Keratinocyte (primary cell): ENCODE data around the gene OR1M1. TPM values are rescaled to one million over a fixed set of nuclear protein-coding genes. Genes with fewer than 3 reads are reported as not detected.

Source experiments
- DNase-seq: peaks from one replicate; pipeline ENCODE4 v3.0.0-alpha.2; 2011; ENCODE audit warnings: low read depth, missing footprints, low spot score
- FAIRE-seq: peaks from 2 replicates; lab custom pipeline; 2011; peaks lifted over from hg19 to GRCh38; lab: Jason Lieb, UNC
- H2AFZ ChIP-seq: 2 replicates; pipeline ENCODE4 v1.6.0; 2012; ENCODE audit warnings: low read length, control low read depth, inconsistent platforms; ENCODE audit not compliant: control insufficient read depth
- H3K27ac ChIP-seq: 2 replicates; pipeline ENCODE4 v1.5.1; 2011; ENCODE audit warnings: low read length; ENCODE audit not compliant: control insufficient read depth, insufficient read depth
- H3K27me3 ChIP-seq: 3 replicates; pipeline ENCODE4 v1.6.0; 2011; ENCODE audit warnings: low read length; ENCODE audit not compliant: control insufficient read depth, insufficient read depth; ENCODE audit errors: extremely low read depth
- H3K36me3 ChIP-seq, 2 experiments: 2 replicates in 1 of 2; 3 replicates in 1 of 2; pipeline ENCODE4 v1.5.1; 2011; ENCODE audit warnings: low read length in 2 of 2, mild to moderate bottlenecking in 1 of 2; ENCODE audit not compliant: control insufficient read depth in 2 of 2, insufficient read depth in 2 of 2; ENCODE audit errors: extremely low read depth in 1 of 2
- H3K4me1 ChIP-seq: 3 replicates; pipeline ENCODE4 v1.5.1; 2011; ENCODE audit warnings: low read length; ENCODE audit not compliant: control insufficient read depth, insufficient read depth; ENCODE audit errors: extremely low read depth
- H3K4me2 ChIP-seq: 3 replicates; pipeline ENCODE4 v1.6.0; 2011; ENCODE audit warnings: low read depth, low read length; ENCODE audit not compliant: control insufficient read depth, insufficient read depth; ENCODE audit errors: extremely low read depth
- H3K4me3 ChIP-seq, 3 experiments: fragments of 200-600 bp in 1 of 3; sonication (generic) in 1 of 3; 2 replicates in 2 of 3; 3 replicates in 1 of 3; pipeline ENCODE4 v1.5.1; 2011 to 2016; ENCODE audit warnings: low read length in 3 of 3, mild to moderate bottlenecking in 3 of 3, control low read depth in 2 of 3, inconsistent platforms in 1 of 3, low read depth in 1 of 3, mixed read lengths in 1 of 3, mixed run types in 1 of 3, moderate library complexity in 1 of 3; ENCODE audit not compliant: control insufficient read depth in 2 of 3, insufficient read depth in 2 of 3; ENCODE audit errors: extremely low read depth in 1 of 3
- H3K79me2 ChIP-seq: 2 replicates; pipeline ENCODE4 v1.6.0; 2012; ENCODE audit warnings: low read length; ENCODE audit not compliant: control insufficient read depth, insufficient read depth
- H3K9ac ChIP-seq: 3 replicates; pipeline ENCODE4 v1.6.0; 2011; ENCODE audit warnings: low read length; ENCODE audit not compliant: control insufficient read depth, insufficient read depth; ENCODE audit errors: extremely low read depth
- H3K9me1 ChIP-seq: 3 replicates; pipeline ENCODE4 v1.6.0; 2011; ENCODE audit warnings: low read length; ENCODE audit not compliant: control insufficient read depth, insufficient read depth; ENCODE audit errors: extremely low read depth
- H3K9me3 ChIP-seq: 2 replicates; pipeline ENCODE4 v1.5.1; 2012; ENCODE audit warnings: low read depth, low read length; ENCODE audit not compliant: control insufficient read depth
- H4K20me1 ChIP-seq: 3 replicates; pipeline ENCODE4 v1.6.0; 2011; ENCODE audit warnings: low read length; ENCODE audit not compliant: control insufficient read depth, insufficient read depth; ENCODE audit errors: extremely low read depth
- EZH2 ChIP-seq: IDR thresholded peaks from one replicate; pipeline ENCODE4 v1.6.1; 2012; ENCODE audit warnings: inconsistent platforms, mild to moderate bottlenecking, low read length, moderate library complexity
- dilution Hi-C: fragments of 300-500 bp; cut with MboI; formaldehyde crosslinking; loops from one replicate; pipeline ENCODE4 v1.7.0; 2020; ENCODE audit warnings: low sequenced_read_pairs; ENCODE audit not compliant: extremely low pct_ligation_motif_present
- polyA plus RNA-seq, 5 experiments: library from polyadenylated mRNA; depleted of rRNA in 3 of 5; stranded (reverse) in 3 of 5; stranded (forward) in 1 of 5; unstranded in 1 of 5; fragments of >200 nt; gene quantifications; 1 replicate in 1 of 5; 2 replicates in 3 of 5; 3 replicates in 1 of 5; pipeline versions ENCODE4 v1.2.1 to v1.2.3, GENCODE V29; 2011 to 2012; ENCODE audit warnings: missing spikeins in 2 of 5, low read depth in 1 of 5, low replicate concordance in 1 of 5
- small RNA-seq, 3 experiments: library from RNA; depleted of rRNA; stranded (forward); fragments of <200 nt; gene quantifications; one replicate each; pipeline ENCODE3, GENCODE V24; 2012; ENCODE audit warnings: low read depth in 3 of 3, low replicate concordance in 1 of 3; ENCODE audit not compliant: insufficient read length in 3 of 3
- TF ChIP-seq, protein P1 (sequence below), 3 experiments: IDR thresholded peaks in 1 of 3; conservative IDR thresholded peaks in 1 of 3; optimal IDR thresholded peaks in 1 of 3; 2 replicates in 2 of 3; 3 replicates in 1 of 3; pipeline versions ENCODE3 to v1.5.1; 2011; ENCODE audit warnings: low read length in 3 of 3, mild to moderate bottlenecking in 3 of 3, moderate library complexity in 2 of 3, control low read depth in 1 of 3, inconsistent platforms in 1 of 3; ENCODE audit not compliant: insufficient read depth in 2 of 3; ENCODE audit errors: extremely low read depth in 1 of 3

The OR1M1 gene
- polyA plus RNA-seq, 1 donor (not counting 4 experiments of a cell fraction or from before 2014, with no cell fraction given): not detected

DNA sequence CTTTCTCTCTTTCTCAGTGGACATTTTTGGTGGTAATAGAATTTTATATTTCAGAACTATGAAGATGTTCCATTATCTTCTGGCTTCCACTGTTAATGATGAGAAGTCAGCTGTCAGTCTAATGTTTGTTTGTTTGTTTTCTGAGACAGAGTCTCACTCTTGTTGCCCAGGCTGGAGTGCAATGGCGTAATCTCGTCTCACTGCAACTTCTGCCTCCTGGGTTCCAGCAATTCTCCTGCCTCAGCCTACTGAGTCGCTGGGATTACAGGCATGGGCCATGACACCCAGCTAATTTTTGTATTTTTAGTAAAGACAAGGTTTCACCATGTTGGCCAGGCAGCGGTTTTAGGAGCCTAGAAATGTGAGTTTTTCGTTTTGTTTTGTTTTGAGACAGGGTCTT is 58.1 kb downstream of the OR1M1 start:
- no peaks in the 10 kb centered on the region for H4K20me1 ChIP-seq
- no peaks in the 10 kb centered on the region for H3K27me3 ChIP-seq
- H3K36me3 ChIP-seq: peaks cover 3 to 19% of the 10 kb centered on the region in 2 experiments
- H3K9me1 ChIP-seq: no peaks in the 10 kb centered on the region
- peaks cover under 1% of the 10 kb centered on the region for H3K4me1 ChIP-seq
- H3K4me2 ChIP-seq: no peak overlapping the region
- H3K9me3 ChIP-seq: peaks cover 10% of the 10 kb centered on the region
- FAIRE-seq: no peak
- peaks cover 96% of the 10 kb centered on the region for H3K79me2 ChIP-seq
- dilution Hi-C loops: no loop called here
- no peak overlapping the region for H3K9ac ChIP-seq
- H2AFZ ChIP-seq: no peak overlapping the region
- TF ChIP-seq, protein P1, sequence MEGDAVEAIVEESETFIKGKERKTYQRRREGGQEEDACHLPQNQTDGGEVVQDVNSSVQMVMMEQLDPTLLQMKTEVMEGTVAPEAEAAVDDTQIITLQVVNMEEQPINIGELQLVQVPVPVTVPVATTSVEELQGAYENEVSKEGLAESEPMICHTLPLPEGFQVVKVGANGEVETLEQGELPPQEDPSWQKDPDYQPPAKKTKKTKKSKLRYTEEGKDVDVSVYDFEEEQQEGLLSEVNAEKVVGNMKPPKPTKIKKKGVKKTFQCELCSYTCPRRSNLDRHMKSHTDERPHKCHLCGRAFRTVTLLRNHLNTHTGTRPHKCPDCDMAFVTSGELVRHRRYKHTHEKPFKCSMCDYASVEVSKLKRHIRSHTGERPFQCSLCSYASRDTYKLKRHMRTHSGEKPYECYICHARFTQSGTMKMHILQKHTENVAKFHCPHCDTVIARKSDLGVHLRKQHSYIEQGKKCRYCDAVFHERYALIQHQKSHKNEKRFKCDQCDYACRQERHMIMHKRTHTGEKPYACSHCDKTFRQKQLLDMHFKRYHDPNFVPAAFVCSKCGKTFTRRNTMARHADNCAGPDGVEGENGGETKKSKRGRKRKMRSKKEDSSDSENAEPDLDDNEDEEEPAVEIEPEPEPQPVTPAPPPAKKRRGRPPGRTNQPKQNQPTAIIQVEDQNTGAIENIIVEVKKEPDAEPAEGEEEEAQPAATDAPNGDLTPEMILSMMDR (optimal IDR thresholded peaks at IDR 0.05 in 1 of 3, IDR thresholded peaks at IDR 0.05 in 1 of 3, conservative IDR thresholded peaks at IDR 0.05 in 1 of 3; ENCODE audit: extremely low read depth in 1 of 3, insufficient read depth in 2 of 3, low read length in 3 of 3): no peak
- TF ChIP-seq EZH2: no peak
- no peak overlapping the region for H3K27ac ChIP-seq
- DNase-seq: no peak
- no peak overlapping the region for H3K4me3 ChIP-seq

Small RNAs within 50 kb of the gene (small RNA-seq; reads per million reads assigned to genes)
- 0 reads per million in 3 experiments for gene OR1M4P

Other genes starting within 250 kb of the OR1M1 start
- 0.02 to 0.04 TPM (median 0.03 TPM) in 3 replicates for gene MUC16, start 76.7 kb upstream of the OR1M1 start, polyA plus RNA-seq
- gene OR7G2, start 20.4 kb downstream of the OR1M1 start, polyA plus RNA-seq: not detected in 3 replicates
- not detected in 3 replicates for gene OR7G1, start 28.7 kb downstream of the OR1M1 start, polyA plus RNA-seq
- gene OR7G3, start 39.9 kb downstream of the OR1M1 start, polyA plus RNA-seq: not detected in 3 replicates
- 15.7 to 25.9 TPM (median 21.9 TPM) in 3 replicates for gene ZNF317, start 53.3 kb downstream of the OR1M1 start, polyA plus RNA-seq
- 0.03 TPM in 1 of 3 replicates, not detected in the others for gene OR7D2, start 91.9 kb downstream of the OR1M1 start, polyA plus RNA-seq
- gene OR7D4, start 132.5 kb downstream of the OR1M1 start, polyA plus RNA-seq: not detected in 3 replicates
- not detected in 3 replicates for gene OR7E24, start 163.9 kb downstream of the OR1M1 start, polyA plus RNA-seq
- gene ZNF699, start 222.8 kb downstream of the OR1M1 start, polyA plus RNA-seq: 3.7 to 4.0 TPM (median 4.0 TPM) in 3 replicates
- gene ZNF559, start 237.1 kb downstream of the OR1M1 start, polyA plus RNA-seq: 6.4 to 13.1 TPM (median 12.8 TPM) in 3 replicates